A673 (cell line): ENCODE measurements around the gene DLGAP1.

Experiments used
- EZH2 ChIP-seq: fragments of 200-600 bp; sonication (generic); IDR thresholded peaks from 2 replicates; pipeline ENCODE4 v1.6.1; 2017; ENCODE audit warnings: borderline replicate concordance, low read depth, mild to moderate bottlenecking, mixed read lengths, antibody characterized with exemption, low read length; ENCODE audit not compliant: poor library complexity, severe bottlenecking
- TF ChIP-seq, protein P1 (sequence below): fragments of 300-800, 200-600 bp; sonication (generic); conservative IDR thresholded peaks from 2 replicates; pipeline ENCODE4 v1.5.1; 2017; ENCODE audit warnings: low read depth, mild to moderate bottlenecking, antibody characterized with exemption, low read length, moderate library complexity, mixed read lengths

DNA sequence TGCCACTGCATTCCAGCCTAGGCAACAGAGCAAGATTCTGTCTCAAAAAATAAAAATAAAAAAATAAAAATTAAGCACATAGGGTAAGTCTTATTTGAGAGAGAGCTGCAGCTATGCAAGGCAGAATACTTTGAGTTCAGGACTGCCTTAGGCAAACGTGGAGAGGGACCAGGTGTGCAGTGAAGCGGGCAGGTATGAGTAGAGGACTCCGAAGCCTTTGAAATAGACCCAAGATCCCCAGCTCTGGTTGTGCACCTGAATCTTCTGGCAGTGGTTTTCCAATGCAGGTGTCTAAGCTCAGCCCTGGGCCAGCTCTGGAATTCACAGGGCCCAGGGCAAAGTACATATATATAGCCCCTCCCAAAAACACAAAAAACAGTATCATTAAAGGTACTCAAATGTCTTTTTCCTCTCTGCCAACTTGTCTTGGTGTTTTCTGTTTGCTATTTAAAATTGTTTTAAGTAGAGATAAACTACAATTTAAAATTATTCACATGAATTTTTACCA lies 983.9 kb downstream of the DLGAP1 start:
- TF ChIP-seq EZH2, result no peak
- TF ChIP-seq, protein P1, sequence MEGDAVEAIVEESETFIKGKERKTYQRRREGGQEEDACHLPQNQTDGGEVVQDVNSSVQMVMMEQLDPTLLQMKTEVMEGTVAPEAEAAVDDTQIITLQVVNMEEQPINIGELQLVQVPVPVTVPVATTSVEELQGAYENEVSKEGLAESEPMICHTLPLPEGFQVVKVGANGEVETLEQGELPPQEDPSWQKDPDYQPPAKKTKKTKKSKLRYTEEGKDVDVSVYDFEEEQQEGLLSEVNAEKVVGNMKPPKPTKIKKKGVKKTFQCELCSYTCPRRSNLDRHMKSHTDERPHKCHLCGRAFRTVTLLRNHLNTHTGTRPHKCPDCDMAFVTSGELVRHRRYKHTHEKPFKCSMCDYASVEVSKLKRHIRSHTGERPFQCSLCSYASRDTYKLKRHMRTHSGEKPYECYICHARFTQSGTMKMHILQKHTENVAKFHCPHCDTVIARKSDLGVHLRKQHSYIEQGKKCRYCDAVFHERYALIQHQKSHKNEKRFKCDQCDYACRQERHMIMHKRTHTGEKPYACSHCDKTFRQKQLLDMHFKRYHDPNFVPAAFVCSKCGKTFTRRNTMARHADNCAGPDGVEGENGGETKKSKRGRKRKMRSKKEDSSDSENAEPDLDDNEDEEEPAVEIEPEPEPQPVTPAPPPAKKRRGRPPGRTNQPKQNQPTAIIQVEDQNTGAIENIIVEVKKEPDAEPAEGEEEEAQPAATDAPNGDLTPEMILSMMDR, result no peak
